SW 1271 (cell line): ENCODE data around the gene ZZZ3.
"Not testable (repeated sequence)": the region's sequence is repeated elsewhere in the genome, so short reads cannot be mapped to it uniquely, and the experiment has no call there.

ENCODE experiments used
- DNase-seq, 2 experiments: peaks; one replicate each; lab custom pipeline; 2025; lab: John Stamatoyannopoulos, UW

Gene ZZZ3

DNA sequence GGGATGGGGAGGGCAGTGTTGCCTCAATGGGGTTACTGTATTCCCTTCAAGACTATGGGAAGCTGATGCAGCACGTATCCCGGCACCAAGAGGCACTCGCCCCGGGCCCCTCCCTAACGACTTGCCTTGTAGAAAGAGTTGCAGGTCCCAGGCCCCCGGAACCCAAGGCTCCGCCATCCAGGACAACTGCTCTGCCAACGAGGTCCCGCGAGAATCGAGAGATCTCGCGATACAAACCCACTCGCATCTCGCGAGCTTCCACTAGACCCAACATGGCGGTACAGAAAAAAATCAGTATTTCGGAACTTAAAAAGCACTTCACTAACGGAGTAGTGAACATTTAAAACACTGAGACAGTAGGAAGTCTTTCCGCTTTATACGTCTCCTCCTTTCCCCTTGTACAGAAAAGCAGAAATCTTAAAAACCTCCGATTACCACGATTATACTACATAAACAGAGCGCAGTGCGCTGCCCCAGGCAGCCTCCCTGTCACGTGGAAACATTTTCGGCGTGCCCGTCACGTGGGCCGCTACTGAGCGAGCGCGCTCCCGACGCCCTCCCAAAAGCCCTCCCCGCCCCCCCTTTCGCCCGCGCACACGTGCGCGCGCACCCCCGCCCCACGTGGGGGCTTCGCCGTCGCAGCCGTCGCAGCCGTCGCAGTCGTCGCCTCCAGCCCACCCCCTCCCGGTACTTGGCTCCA is at the start of gene ZZZ3:
ZZZ3 (minus strand) TSS at position 199 of the 700 bp plus-strand sequence. CDS start 49,304 bp downstream, outside the sequence.
- DNase-seq: peak; percentile 60 to 91

DNA sequence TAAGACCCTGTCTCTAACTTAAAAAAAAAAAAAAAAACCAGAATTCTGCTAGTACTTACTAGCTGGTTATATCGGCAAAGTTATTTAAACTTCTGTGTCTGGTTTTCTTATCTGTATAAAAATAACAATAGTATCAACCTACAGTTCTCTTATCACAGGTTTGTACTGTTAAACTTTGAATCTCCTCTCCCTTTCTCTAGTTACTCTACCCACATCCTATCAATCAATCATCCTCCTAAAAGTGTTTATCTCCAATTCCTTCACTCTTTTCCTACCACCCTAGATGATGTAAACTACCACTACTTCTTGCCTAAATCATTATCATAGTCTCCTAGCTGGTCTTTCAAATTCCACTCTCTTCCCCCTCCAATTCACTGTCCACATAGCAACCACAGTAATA is 49.6 kb upstream of the ZZZ3 start:
- no peak for DNase-seq

DNA sequence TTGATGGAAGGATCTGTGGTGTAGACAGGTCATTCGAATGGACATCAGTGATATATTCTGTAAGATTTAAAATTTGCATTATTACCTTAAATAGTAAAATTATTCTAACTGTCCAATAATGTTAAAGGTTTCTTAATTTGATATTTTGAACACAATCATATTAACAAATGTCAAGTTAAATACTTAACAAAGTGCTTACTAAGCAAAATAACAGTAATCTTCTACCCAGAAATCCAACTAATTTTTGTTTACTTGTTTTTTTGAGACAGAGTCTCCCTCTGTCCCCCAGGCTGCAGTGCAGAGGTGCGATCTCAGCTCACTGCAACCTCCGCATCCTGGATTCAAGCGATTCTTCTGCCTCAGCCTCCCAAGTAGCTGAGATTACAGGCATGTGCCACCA is 43.2 kb upstream of the ZZZ3 start:
- no peak for DNase-seq

DNA sequence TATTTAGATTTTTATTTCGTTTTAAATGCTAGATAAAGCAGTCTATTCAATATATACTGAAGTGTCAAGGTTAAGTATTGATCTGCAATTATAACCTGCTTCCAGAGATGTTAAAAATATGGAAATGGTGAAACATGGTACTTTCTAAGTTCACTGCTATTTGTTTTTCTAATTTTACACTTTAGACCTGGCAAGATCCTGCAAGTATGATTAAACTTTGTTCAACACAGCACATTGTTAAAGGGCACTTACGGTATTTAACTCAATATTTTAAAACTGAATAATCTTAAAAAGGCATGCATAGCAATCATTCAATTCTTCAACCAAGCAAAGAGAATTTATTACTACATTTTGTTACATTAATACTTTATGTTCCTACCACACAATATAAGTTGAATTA is 35.7 kb upstream of the ZZZ3 start:
- DNase-seq: no peak

DNA sequence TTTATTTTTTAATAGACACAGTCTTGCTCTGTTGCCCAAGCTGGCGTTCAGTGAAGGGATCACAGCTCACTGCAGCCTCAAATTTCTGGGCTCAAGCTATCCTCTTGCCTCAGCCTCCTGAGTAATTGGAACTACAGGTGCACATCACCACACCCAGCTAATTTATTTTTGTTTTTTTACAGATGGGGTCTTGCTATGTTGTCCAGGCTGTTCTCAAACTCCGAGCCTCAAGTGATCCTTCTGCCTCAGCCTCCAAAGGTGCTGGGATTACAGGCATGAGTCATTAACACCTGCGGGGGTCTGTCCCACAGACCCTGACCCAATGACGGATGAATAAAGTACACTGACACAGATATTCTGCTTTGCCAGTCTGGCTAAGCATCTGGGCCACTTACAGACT is 33.6 kb upstream of the ZZZ3 start:
- DNase-seq: no peak

DNA sequence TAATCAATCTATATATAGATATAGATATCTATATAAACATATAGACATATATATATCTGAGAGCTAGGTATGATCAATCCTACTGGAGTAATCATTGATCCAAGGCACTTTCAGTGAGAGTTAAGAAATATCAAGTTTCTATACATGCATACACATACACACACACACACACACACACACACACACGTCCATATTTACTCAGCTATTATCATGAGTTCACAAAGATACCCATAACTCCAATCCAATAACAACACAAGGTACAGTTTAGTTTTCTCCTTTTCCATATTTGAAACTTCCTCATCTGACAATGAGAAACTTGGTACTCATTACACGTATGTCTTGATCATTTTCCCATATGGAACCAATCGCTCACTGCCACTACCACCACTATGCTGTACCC is 27.3 kb upstream of the ZZZ3 start:
- DNase-seq: no peak

DNA sequence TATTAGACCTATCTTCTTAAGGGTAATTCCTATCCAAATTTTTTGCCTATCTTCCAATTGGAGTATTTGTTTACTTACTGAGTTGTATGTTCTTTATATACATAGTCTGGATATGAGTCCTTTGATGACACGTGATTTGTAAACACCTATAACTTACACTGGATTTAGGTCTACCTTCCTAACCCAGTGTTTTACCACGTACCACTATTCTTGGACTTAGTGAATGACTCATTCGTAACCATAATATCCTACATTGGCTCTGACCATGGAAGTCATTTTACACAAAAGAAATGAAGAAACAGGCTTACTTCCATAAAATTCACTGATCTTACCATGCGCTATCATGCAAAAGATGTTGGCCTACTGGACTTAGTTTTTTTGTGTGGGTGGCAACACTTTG is 23.9 kb upstream of the ZZZ3 start:
- no peak for DNase-seq

DNA sequence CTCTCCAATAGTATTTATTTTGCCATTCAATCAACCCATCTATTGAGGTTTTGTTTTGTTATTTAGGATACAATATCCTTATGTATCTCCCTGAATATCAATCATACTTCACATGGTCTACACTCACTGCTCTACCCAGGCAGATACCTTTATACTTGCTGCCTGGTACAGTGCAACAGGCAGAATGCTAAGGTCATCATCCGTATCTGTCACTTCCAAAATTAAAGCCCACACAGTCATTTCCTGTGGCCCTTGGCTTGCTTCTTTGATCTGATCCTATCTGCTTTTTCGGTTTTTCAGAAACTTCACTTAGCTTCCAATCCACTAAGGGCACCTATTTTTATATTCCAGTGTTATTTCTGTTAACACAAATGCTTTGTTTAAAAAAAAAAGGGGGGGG is 22.3 kb upstream of the ZZZ3 start:
- DNase-seq: no peak

DNA sequence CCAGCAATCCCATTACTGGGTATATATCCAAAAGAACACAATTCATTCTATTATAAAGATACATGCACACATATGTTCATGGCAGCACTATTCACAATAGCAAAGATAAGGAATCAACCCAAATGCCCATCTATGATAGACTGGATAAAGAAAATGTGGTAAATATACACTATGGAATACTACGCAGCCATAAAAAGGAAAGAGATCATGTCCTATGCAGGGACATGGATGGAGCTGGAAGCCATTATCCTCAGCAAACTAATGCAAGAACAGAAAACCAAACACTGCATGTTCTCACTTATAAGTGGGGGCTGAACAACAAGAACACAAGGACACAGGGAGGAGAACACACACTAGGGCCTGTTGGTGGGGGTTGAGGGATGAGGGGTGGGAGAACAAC is 17.2 kb upstream of the ZZZ3 start:
- DNase-seq: not testable (repeated sequence)

DNA sequence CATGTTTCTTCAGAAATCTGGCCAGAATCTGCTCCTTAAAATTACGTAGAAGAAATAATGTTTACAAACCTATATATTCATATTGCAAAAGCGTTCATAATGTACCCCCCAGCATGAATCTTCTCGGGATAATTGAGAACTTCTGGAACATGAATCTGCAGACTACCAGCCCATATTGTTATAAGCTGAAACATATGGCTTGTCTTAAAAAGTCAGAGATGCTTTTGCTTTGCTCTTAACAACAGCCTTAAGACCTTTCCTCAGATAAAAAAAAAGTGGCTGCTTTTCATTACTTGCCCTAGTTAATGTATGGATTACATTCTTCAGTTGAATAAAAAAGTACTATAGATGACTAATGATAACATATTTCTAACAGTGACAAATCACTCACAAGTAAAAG is 15.0 kb upstream of the ZZZ3 start:
- no peak for DNase-seq

DNA sequence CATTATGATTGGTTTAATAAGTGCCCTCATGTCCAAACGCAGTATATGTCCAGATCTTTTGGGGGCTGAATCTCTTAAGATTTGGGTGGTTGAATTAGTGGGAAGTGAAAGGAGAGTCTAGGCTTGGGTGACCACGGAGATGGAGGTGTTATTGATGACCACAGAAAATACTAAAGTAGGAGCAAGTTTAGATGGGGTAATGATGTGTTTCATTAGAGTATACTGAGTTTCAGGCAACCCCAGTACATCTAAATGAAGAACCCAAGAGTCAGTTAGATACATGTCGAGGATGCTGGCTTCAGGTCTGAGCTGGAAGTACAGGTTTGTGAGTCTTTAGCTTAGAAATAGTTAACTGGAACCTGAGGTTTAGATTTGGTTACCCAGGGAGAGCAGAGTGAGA is 6.5 kb upstream of the ZZZ3 start:
- DNase-seq: no peak

DNA sequence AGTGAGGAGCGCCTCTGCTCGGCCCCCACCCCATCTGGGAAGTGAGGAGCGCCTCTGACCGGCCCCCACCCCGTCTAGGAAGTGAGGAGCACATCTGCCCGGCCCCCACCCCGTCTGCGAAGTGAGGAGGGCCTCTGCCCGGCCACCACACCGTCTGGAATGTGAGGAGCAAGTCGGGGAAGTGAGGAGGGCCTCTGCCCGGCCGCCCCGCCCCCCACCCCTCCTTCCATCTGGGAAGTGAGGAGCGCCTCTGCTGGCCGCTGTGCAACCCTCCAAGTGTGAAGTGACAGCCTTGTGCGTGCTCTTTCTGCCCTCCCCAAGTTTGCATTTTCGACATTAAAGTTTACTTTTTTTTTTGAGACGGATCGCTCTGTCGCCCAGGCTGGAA is 5.1 kb upstream of the ZZZ3 start:
- peak in 1 of 2 experiments; percentile 20 for DNase-seq

DNA sequence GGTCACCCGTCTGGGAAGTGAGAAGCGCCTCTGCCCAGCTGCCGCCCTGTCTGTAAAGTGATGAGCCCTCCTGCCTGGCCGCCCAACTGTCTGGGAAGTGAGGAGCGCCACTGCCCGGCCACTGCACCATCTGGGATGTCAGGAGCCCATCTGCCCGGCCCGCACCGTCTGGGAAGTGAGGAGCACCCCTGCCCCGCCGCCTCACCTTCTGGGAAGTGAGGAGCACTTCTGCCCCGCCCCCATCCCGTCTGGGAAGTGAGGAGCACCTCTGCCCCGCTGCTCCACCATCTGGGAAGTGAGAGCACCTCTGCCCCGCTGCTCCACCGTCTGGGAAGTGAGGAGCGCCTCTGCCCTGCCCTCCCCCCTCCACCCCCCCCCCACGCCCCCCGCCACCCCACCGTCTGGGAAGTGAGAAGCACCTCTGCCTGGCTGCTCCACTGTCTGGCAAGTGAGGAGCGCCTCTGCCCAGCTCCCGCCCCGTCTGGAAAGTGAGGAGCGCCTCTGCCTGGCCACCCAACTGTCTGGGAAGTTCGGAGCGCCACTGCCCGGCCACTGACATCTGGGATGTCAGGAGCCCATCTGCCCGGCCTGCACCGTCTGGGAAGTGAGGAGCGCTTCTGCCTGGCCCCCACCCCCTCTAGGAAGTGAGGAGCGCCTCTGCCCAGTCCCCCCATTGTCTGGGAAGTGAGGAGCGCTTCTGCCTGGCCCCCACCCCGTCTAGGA is 4.5 kb upstream of the ZZZ3 start:
- DNase-seq: no peak

DNA sequence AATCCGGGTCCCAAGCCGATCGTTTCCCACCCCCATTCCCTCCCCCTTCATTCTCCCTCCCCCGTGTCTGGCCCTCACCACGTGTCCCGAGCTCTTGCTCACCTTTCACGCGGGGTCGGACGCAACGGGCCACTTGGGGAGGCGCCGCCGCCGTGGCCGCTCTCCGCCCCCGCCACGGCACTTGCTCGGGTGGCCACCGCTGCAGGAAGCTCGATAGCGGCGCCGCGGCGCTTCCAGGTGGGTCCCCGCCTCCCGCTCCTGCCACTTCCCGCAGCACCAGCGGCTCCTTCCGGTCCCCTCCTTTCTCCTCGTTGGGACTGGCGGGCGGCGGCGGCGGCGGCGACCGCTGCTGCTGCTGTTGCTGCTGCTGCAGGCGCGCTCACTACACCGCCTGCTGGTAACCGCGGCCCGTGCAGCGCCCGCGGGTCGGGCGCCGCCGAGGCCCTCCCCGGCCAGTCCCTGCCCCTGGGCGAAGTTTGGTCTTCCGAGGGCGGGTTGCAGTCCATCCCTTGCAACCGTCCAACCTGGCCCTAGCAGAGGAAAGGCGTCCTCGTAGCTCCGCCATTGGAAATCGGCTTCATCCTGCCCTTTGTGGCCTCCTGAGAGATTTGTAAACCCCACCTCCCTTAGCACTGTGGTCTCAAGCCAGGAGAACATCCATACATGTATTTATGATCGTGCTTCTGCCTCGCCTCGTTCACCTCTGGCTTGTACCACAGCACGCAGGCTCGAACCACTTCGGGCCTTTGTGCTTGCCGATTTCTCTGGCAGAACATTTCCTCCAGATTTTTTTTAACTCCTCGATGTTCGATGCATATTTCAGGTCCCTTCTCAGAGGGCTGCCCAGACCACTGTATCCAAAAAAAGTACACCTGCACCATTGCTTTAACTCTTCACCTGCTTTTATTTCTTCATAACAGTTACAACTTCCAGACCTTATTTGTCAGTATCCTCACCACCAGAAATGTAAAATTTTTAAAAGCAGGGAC is 996 bp upstream of the ZZZ3 start:
- peak; percentile 51 to 86 for DNase-seq

DNA sequence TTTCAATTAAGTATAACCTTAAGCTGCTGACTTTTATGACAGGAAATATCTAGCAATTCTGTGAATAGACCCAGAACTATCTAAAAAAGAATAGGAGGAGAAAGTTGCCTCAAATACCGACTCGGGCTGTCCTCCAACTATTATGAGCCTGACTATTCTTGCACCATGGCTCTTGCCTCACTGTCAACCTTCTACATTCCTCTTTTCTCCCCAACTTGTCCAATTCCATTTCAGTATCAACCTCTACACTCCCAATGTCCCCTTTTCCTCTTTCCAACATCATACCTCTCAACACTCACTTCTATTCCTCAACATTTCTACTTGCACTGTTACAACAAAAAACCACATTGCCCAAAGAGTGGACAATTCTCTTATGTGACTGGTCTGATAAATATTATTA is 2.3 kb downstream of the ZZZ3 start:
- no peak for DNase-seq

DNA sequence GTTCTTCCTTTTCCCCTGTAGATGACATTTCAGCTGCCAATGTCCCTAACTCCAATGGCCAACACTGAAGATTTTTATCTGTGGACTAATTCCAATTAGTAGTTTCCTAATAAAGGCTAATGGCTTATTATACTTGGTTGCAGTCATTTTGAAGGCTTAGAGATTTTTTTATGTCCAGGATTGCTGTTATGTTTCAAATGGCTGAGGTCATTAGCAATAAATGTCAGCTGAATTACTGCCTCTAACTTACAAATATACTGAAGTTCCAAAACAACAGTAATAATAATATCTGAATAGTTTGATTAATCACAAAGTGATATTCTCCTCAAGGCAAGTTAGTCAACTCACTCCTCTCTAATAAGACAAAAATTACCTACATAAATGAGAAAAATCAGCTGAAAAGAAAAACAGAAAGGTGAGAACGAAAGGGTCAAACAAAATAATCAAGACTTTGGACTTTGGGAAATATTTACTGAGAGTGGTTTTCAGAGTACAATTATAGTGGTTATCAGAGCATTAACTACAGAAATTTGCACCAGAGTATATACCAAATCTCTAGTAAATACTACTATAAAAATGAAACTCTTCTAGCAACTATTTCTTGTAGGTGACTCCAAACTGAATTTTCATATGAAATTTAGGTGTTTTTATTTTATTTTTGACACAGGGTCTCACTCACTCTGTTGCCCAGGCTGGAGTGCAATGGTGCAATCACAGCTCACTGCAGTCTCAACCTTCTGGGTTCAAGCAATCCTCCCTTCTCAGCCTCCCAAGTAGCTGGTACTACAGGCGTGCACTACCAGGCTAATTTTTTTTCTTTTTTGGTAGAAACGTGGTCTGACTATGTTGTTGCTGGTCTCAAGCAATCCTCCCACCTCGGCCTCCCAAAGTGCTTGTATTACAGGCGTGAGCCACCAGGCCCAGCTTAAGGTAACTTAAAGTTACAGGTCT is 3.5 kb downstream of the ZZZ3 start:
- DNase-seq: no peak

DNA sequence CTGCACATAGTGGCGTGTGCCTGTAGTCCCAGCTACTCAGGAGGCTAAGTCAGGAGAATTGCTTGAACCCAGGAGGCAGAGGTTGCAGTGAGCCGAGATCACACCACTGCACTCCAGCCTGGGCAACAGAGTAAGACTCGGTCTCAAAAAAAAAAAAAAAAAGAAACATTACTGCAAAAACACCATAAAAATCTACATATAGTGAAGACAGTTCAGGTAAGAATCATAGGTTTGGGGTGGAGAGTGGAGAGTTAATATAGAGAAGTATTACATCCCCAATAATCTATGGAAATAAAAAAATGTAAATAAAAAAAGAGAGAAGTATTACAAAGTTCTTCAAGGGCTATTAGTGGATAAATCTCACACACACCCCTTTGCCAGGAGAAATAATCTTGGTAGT is 7.7 kb downstream of the ZZZ3 start:
- DNase-seq: not testable (repeated sequence)

DNA sequence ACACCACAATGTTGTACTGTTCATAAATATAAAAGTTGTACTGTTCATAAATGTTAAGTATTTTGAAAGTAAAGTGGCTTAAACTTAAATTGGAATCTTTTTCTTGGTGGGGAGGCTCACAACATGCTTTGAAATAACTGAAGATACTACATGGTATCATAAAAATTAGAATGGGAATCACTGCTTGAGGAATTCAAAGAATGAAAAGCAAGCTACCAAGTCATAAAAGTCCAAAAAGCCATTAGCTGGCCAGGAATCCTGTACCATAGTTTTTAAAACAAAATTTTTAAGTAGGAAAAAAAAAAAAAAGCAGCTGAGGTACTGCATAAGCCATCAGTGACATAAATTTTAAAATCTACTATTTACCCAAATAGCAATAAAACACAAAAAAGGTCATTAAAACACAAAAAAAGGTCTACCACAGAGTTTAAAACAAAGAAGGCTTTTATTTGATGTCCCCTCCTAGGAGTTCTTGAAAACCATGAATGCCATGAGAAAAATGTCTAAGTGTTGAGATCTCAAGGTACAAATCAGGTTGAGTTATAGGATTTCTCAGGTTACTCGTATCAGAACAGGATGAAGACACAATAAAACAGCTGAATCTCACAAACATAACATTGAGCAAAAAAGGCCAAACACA is 8.6 kb downstream of the ZZZ3 start:
- DNase-seq: no peak

DNA sequence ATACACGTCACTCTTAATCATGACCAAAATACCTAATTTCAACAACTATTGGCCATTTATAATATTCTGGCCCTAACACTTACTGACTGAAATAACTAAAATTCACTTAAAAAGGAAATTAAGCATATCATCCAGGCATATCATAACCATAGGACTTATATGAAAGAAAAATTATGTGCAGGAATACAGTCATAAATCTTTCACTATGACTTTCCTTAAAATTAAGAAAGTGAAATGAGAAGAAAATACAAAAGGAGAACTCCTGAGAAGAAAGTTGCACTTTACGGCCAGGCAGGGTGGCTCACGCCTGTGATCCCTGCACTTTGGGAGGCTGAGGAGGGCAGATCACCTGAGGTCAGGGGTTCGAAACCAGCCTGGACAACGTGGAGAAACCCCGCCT is 9.4 kb downstream of the ZZZ3 start:
- DNase-seq: no peak

DNA sequence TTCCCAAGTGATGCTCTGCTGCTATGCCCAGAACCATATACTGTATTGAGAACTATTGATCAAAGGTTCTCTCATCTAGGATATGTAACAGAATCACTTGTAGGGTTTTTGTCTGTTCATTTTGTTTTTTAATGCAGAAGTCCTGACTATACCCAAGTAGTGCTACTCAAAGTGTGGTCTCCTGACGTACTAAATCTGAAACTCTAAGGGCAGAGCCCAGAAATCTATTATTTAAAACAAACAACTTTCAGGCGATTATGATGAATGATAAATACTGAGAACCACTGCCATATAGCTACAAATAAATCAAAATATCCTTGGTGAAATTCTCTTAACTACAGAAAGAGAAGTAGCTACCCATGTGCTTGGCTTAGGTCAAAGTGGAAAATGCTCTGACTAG is 10.1 kb downstream of the ZZZ3 start:
- DNase-seq: no peak

DNA sequence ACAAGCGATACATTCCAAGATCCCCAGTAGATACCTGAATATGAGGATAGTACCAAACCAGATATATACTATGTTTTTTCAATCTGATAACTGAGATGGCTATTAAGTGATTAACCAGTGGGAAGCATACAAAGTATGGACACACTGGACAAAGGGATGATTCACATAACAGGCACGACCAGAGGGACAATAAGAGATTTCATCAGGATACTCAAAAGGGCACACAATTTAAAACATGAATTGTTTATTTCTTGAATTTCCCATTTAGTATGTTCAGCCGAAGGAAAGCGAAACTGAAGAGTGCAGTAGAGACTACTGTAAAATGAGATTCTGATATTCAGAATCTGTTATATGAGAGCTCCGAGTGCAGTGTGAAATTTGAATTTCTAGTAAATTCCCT is 10.6 kb downstream of the ZZZ3 start:
- no peak for DNase-seq
